ENCODE data around the gene NAAA.

DNA sequence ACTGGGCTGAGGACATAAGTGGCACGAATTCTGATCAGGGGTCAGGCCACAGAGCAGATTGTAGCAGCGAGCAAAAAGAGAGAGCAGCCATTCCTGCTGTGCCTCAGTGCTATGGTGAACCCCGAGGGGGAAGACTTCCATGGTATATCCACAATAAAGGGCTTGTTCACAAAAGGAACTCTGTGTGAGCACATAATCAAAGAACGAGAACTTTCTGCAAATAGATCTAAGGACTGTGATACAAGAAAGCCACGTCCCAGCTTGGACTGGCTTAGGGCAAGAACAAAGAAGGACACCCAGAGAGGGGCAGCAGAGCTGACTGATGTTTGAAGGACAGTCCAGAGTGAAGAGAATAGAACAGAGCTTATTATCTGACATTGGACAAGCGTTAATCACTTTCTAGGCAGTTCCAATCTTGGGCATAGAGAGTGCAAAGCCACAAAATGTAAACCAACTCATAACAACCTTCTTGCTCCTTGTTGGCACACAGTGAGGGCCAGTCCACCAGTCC lies 62.5 kb downstream of the NAAA start:
- TF ChIP-seq, protein P1, sequence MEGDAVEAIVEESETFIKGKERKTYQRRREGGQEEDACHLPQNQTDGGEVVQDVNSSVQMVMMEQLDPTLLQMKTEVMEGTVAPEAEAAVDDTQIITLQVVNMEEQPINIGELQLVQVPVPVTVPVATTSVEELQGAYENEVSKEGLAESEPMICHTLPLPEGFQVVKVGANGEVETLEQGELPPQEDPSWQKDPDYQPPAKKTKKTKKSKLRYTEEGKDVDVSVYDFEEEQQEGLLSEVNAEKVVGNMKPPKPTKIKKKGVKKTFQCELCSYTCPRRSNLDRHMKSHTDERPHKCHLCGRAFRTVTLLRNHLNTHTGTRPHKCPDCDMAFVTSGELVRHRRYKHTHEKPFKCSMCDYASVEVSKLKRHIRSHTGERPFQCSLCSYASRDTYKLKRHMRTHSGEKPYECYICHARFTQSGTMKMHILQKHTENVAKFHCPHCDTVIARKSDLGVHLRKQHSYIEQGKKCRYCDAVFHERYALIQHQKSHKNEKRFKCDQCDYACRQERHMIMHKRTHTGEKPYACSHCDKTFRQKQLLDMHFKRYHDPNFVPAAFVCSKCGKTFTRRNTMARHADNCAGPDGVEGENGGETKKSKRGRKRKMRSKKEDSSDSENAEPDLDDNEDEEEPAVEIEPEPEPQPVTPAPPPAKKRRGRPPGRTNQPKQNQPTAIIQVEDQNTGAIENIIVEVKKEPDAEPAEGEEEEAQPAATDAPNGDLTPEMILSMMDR (IDR thresholded peaks at IDR 0.05; ENCODE audit: low read depth, low read length): no peak
- no peak for TF ChIP-seq EZH2phosphoT487 (IDR thresholded peaks at IDR 0.05; ENCODE audit: low read depth)
